Fibroblast of peridontal ligament (primary cell): ENCODE data around the gene NBAS.

Experiments used
- DNase-seq: peaks from one replicate; pipeline ENCODE4 v3.0.0-alpha.2; 2010; ENCODE audit errors: extremely low read depth

Gene NBAS

DNA sequence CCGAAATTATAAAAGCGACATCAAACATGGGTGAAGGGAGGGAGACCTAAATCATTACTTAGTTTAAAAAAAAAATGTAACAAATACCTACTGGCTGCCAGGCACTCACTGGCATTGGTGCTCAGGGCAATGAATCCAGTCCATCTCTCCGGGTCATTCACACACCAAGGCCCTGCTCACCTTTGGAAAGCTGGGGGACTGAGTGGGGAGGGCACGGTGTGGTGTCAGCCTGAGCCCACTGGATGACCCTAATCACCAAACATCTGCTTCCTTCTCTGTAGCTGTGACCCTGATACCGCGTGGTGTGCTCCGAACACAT is 30.2 kb upstream of the NBAS start:
- no peak for DNase-seq

DNA sequence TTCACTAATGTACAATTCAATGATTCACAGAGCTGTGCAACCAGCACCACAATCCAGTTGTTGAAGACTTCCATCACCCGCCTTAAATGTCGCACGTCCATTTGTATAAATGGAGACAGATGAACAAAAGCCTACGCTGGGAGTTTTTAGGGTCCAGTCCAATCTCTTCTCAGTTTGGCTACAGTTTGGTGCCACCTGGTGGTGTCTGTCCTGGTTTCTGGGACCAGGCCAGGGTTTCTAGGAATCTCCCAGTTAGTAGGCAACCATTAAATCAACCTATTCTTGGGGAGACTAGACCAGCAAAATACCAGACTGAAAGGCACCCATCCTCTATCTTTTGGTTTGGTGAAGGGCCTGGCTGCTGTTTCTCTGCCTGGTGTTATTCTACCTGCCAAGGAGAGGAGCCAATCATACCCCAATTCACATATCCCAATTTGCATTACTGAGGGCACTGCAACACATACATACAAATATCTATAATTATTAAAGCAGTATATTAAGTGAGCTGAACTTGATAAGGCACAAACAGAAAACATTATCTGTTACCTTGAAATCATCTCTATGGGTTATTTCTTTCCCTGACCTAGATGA is 27.3 kb upstream of the NBAS start:
- peak; percentile 66 for DNase-seq

DNA sequence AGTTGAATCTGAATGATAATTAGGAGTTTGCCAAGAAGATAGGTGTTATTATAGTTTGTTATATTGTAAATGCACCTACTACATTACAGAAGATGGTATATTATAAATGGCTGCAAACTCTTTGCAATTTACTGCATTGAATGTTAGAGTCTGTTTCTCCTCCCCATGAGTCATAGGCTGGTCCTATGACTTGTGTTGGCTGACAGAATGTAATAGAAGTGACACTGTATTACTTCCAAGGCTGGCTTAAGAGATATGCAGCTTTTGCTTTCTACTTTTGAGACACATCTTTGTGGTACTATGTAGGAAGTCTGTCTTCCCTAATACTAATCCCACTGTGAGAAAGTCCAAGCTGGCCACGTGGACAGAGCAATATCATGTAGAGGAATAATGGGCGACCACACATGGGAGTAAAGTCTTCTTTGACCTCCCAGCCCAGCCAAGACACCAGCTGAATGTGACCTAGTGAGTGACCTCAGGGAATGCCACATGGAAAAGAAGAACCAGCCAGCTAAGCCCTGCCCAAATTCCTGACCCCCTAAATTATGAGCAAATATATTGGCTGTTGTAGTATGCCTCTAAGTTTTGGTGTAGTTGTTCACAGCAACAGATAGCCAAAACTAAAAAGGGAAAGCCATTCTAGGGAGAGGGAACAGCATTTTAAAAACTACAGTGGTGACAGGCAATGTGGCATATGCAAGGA is 23.8 kb upstream of the NBAS start:
- peak; percentile 26 for DNase-seq

DNA sequence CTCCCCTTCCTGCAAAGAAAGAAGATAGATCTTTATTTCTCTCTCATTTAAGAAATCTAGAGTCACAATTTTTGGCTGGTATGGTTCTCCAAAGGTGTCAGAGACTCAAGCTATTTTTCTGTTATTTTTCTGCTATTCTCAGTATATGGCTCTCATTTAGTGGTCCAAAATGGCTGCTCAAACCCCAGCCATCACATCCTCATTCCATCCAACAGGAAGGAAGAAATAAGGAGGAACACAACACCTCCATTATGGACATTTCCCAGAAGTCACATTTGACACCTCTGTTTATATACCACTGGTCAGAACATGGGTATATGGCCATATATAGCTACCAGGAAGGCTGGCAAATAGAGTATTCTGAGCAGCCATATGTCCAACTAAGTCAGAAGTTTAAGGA is 23.2 kb upstream of the NBAS start:
- DNase-seq = no peak

DNA sequence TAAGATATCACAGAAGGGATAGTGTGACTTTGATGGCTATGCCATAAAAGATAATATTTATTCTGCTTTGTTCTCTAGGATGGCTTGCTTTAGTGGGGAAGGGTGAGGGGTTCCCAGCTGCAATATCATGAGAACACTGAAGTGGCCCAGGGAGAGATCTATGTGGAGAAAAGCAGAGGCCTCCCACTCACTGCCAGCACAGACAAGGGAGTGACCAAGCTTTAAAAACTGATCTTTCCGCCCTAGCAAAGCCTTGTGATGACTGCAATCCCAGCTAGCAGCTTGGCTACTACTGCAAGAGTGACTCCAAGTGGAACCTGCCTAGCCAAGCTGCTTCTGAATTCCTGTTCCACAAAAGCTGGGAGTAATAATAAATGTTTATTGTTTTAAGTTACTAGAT is 22.7 kb upstream of the NBAS start:
- DNase-seq = no peak

DNA sequence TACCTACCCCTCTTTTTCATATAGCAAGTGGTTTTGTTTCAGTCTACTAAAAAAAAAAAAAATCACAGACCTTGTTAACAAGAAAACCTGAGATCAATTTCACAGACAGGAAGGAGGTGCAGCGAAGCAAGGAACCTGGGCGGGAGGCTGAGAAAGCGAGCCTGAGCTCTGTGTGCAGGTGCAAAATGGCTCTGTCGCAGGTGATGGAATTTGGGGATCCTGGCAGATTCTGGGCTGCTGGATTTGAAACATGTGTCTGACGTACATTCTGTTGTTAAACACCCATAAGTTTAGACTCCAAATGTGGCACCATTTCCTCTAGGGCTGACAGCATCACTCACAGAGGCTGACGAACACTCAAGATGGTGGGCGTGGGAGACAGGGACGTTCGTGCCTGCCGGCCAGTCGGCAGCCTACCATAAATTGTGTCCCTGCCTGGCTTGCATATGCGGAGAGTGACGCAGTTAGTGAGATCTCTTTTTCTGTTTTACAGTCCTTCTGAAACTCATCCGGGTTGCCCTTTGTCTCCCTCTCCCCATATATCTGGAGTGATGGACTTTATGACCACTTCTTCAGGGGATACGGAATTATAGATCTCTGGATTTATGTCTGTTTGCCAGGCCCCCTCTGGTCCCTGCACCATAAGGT is 21.7 kb upstream of the NBAS start:
- DNase-seq = no peak

DNA sequence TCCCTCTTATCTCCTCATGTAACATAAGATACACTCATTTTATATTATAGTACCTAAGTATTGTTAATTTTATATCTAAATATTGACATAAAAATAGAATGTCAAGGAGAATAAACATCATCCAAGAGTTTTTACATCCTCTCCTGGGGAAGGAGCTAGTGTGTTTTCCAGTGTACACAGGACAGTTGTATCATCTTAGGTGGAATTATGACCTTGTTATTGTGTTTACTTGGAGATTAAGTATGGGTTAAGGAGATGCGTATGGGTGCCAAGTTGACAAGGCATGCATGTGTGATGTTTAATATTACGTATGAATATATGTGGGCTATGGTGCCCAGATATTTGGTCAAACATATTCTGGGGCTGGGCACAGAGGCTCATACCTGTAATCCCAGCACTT is 19.3 kb upstream of the NBAS start:
- DNase-seq = no peak

DNA sequence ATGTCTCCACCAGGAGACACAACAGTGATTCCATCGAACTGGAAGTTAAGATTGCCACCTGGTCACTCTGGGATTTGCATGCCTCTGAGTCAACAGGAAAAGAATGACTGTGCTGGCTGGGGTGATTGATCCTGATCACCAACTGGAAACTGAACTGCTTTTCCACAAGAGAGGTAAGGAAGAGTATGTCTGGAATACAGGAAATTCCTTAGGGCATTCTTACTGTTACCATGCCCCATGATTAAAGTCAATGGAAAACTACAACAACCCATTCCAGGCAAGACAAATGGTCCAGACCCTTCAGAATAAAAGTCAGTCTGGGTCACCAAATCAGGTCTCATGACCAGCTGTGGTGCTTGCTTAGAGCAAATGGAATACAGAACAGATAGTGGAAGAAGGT is 18.5 kb upstream of the NBAS start:
- no peak for DNase-seq

DNA sequence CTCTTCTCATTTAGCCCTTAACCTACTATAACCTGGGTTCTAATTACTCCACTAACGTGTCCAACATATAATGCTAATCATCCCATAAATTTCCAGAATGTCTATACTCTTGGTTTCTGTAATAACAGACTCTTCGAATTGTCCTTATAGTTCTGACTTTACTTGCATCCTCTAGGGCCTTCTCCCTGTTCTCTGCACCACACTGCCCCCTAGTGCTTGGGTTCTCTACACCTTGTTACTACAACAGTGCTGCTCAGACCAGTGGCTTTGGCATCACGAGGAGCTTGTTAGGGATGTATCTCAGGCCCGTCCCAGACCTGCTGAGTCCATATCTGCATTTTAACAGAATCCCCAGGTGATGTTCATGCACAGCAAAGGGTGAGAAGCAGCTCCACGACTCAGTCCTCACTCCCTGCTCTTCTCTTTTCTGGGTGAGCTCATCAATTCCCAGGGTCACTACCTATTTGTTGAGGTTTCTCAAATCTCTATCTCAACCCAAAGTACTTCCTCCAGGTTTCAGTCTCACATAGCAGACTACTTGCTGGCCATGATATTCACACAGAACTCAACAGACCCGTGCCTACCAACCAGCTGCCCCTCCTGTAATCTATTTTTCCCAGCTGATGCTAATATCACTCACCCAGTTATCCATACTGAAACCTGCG is 16.1 kb upstream of the NBAS start:
- peak; percentile 87 for DNase-seq

DNA sequence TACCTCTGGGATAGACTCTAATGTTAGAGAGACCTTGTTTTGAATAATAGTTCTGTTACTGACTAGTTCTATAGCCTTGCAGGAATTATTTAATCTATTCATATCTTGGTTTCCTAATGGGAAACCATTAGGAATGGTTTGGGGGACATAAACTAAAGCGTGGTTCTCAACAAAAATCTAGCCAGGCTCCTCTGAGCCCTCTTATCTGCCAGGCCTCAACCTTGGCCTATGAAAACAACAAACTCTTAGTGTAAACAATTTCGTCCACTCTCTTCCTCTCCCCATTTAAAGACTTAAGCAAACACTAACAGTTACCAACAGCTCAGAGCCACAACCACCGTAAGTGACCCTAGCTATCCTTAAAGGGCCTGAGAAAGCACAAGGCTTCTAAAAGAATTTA is 10.6 kb upstream of the NBAS start:
- no peak for DNase-seq

DNA sequence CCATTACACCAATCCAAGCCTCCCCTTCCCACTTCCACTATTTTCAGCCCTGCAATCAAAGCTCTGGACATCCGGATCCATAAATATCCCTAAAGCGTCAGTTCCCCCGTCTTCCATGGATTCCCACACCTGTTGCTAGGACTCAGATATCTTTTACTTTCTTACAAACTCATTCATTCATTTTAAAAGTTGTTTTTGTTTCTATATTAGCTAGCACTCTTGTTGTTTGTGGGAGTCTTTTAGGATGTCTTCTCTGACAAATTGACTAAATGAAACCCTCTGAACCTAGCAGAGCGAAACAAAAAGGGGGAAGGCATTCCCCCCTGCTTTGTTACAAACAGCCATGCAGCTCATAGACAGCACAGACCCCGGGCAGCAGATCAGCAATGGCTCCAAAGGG is 9.0 kb upstream of the NBAS start:
- no peak for DNase-seq

DNA sequence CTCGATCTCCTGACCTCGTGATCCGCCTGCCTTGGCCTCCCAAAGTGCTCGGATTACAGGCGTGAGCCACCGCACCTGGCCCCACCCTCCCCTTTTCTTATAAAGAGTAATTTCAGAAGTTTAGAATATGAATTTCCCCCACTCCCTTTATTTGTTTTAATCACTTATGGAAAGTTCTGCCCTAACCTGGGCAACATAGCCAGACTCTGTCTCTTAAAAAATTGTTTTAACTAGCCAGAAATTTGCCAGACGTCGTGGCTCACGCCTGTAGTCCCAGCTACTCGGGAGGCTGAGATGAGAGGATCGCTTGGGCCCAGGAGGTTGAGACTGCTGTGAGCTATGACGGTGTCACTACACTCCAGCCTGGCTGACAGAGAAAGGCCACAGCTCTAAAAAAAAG is 7.7 kb upstream of the NBAS start:
- DNase-seq = no peak

DNA sequence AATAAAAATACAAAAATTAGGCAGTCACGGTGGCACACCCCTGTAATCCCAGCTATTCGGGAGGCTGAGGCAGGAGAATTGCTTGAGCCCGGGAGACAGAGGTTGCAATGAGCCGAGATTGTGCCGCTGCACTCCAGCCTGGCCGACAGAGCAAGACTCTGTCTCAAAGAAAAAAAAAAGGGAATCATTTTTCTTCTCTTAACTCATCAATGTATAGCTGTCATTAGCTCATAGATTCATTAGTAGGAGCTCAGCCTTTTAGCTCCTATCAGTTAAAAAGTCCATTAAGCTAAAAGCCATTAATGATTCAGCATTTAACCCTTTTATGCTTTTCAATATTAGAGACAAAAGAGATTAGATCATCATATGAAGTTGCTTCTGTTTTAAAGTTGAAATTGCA is 5.8 kb upstream of the NBAS start:
- DNase-seq = no peak

DNA sequence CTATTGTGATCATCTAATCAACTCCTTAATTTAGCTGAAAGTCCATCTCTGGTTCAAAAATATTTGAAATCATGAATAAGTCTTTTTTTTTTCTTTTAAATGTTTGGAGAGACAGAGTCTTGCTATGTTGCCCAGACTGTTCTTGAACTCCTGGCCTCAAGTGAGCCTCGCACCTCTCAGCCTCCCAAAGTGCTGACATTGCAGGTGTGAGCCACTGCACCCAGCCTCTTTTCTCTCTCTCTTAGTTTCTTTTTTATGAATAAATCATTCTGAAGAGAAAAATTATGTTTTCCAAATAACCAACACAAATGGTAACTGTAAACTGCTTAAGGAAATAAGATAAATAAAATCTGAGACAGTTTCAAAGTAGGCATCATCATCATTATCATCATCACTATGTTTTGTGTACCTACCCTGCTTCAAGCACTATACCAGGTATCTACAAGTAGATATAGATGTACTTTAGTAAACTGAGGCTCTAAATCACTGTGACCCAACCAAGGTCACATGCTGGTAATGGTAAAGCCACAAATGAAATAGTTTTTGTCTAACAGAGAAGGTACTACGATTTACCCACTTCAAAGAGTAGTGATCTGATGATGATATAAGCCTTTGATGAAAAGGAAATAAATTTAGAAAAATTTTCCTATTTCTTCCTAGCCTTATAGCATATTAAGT is 5.0 kb upstream of the NBAS start:
- no peak for DNase-seq

DNA sequence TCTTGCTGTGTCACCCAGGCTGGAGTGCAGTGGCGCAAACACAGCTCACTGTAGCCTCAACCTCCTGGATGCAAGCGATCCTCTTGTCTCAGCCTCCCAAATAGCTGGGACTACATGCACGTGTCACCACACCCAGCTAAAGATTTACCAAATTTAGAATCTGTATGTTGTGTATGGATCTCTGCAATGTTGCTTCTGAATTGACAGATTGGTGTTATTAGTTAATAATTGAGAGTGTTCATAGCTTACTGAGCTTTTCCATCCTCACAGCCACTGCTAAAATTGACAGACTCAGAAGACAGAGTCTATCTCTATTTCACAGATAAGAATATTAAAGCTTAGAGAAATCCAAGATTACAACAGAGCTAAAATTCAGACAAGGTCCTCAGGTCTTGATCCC is 4.3 kb upstream of the NBAS start:
- DNase-seq = no peak

DNA sequence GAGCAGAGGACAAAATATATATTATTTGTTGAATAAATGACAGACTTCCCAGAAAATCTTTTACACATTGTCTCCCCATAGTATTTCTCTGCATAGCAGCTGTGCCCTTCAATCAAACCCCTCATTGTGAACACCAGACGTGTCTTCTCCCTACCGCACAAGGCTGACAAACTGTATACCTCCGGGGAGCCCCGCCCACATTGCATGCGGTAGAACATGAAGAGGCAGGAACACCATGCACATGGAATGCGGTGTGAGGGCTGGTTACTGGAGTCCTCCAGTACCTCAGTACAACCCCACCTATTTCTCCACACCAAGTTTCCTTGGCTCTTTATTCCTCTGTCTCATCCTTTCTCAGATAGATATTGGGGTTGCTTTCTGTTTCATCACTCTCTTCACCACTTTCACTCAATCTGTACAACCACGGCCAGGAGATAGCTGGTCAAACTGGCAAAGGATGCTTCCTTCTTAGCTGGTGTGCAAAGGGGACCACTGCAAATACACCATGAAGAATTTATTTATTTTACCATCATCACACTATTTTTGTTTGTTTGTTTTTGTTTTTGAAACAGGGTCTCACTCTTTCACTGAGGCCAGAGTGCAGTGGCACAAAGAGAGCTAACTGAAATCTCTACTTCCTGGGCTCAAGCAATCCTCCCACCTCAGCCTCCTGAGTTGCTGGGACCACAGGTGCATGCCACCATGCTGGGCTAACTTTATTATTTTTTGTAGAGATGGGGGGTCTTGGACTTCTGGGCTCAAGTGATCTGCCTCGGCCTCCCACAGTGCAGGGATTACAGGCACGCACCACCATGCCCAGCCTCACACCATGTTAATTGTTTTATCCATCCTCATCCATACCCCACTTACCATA is 2.3 kb upstream of the NBAS start:
- DNase-seq = no peak

DNA sequence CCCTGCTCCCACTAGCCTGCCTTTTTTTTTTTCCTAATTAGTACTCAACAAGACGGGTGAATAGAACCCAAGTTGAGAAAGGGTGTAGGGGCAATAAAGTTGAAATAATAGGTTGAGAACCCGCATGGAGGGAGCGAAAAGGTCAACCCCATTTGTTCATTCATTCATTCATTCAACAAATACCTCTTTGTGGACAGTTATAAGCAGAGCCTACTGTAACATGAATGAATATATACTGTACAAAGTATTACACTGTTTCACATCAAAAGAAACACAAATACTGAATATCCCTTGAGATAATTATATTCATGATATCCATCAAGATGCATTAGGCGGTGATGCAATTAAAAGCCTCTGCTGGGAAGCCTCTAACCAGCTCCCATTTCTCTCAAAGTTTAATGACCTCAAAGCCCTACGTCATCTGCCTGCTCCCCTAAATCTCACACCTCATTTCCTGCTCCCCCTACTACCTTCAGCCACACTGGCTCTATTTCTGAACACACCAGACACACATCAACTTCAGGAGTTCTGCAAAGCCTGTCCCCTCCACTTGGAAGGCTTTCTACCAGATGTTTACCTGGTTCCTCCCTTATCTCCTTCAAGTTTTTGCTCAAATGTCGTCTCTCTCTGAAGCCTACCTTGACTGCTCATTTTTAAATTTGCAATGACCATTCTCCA is 1.4 kb upstream of the NBAS start:
- DNase-seq = no peak

DNA sequence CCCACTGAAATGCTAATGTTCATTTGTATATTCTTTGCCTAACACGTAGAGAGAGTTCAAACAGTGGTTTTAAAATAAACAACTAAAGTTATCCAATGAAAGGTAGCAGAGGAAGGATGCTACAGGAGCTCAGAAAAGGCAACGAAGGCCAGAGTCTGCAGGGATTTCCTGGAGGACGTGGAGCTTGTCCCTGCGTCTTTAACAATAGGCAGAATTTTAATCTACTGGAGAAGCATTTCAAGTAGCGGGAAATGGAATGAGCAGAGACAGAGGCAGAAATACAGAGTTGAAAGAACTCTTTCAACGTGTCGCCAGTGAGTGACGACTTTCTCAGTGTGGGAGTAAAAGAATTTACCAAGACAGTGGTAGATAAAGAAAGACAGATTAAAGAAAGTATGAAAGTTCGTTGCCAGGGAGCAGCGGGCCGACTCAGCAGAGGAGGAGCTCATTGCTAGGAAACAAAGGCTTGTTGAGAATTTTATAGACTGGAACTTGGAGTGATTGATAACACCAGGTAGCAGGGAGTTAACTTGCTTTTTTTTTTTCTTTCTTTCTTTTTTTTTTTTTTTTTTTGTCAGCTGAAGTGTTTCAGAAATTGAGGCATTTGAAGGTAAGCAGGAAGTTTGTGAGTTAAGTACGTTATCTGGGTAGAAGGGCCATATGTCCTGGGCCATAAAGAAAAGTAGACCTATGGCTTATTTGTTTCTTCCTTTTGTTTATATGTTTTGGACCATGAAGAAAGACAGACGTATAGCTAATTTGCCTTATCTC is 625 bp upstream of the NBAS start:
- peak; percentile 52 for DNase-seq

DNA sequence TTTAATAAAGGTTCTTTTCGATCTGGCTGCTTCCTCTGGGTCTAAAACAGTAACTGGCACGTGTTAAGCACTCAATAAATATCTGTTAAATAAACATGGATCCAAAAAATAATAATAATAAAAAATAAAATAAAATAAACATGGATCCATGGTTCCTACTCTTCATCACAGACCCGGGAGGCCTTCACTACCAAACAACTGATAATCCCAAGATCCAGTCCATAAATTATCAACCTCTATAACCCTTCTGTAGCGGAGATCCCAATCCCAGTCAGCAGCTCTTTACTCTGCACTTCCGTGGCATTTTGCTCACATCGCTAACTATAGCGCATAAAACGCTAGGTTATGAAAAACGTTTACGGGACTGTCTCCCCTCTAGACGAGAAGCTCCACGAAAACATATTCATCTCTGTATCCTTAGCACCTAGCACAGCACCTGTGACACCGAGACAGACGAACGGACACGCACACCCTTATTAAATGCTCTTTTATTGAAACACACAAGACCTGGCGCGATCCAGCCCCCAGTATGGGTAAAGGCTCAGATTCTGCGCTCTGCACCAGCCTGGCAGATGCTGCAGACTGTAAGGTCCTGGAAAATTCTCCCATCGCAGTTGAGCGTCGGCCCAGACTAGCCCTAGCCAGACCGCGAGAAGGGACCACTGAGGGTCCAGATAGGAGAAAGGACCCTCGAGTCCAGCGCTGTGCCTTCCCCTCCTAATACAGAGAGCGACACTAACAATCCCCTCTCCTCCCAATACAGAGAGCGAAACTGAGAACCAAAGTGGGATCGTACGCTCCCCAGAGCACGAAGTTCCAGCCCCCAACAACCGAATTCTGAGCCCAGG is 770 bp downstream of the NBAS start:
- DNase-seq = peak; percentile 27
